GM12873 (cell line): Measurements from ENCODE around the gene MYH14.

Experiments used
- CTCF ChIP-seq: IDR thresholded peaks from 2 replicates; pipeline ENCODE4 v1.5.1; 2012; ENCODE audit warnings: low read depth, mild to moderate bottlenecking, moderate library complexity, low read length, control low read depth; ENCODE audit not compliant: insufficient read depth; ENCODE audit errors: missing control alignments

MYH14 gene

DNA sequence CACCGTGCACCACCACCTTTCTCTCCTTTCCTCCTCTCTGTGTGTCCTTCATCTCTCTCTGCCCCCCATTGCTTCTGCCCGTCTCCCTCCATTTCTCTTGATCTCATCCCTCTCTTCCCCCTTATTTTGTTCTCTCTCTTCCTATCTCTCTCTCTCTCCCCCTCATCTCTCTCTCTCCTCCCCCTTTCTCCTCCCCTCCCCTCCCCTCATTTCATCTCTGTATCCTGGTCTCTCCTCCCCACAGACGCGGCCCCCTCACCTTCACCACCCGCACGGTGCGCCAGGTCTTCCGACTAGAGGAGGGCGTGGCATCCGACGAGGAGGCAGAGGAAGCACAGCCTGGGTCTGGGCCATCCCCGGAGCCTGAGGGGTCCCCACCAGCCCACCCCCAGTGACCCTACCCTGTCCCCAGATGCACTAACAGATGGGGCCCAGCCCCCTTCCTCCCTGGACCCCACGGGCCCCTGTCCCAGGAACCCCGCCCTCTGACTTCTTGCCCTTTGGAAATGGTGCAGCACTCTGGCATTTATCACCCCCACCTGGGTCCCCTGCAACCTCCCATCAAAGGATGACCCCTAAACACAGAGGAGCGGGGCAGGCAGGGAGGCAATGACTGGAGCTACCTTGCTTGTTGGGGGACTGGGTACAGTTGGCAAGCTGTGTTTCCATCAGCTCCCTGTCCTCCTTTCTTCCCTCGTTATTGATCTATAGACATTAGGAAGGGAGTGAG is 106.1 kb downstream of the MYH14 start:
- TF ChIP-seq CTCF, result no peak

GRCh38 chr19:50310759-50311465 is 107.5 kb downstream of the MYH14 start:
- TF ChIP-seq CTCF, result no peak

DNA sequence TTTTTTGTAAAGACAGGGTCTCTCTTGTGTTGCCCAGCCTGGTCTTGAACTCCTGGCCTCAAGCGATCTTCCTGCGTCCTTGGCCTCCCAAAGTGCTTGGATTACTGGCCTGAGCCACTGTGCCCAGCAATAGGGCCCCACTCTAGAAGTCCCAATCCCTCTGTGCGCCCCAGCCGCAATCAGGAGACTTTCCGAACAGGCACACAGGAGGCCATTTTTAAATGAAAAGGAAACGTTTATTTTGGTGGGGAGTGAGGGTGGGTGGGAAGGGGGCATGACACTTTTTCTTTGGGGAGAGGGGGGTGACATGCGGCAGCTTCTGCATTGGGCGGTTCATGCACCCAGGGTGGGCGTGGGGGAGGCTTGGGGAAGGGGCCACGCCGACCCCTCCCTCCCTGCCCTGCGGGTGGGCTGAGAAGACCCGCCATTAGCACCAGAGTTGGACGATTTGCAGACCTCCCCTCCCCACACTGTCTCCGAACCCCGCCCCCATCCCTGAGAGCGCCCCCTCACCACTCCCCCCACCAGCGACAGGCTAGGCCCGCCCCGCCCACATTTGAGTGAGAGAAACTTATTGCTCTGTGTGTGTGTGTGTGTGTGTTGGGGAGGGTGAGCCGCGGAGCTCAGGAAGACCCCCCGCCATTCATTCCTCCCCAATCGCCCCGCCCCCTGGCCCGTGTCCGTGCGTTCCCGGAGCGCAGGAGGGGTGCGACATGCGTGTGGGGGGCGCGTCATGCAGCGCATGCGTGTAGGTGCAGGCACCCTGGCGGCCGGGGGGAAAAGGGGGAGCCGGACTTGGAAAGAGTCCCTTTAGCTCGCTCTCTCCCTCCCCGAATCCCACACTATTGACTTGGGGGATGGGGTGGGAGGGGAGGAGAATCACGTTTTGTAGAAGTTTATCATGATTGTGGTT is 108.6 kb downstream of the MYH14 start:
- no peak for TF ChIP-seq CTCF

- no peak for TF ChIP-seq CTCF
These were observed 109.8 kb downstream of the MYH14 start for GRCh38 chr19:50312967-50313811.

GRCh38 chr19:50313812-50314536 is 110.6 kb downstream of the MYH14 start:
- no peak for TF ChIP-seq CTCF
